Measurements from ENCODE around the gene EMILIN2.

EMILIN2 gene

GRCh38 chr18:2871111-2871720 is 24.4 kb downstream of the EMILIN2 start:
- TF ChIP-seq, protein P1, sequence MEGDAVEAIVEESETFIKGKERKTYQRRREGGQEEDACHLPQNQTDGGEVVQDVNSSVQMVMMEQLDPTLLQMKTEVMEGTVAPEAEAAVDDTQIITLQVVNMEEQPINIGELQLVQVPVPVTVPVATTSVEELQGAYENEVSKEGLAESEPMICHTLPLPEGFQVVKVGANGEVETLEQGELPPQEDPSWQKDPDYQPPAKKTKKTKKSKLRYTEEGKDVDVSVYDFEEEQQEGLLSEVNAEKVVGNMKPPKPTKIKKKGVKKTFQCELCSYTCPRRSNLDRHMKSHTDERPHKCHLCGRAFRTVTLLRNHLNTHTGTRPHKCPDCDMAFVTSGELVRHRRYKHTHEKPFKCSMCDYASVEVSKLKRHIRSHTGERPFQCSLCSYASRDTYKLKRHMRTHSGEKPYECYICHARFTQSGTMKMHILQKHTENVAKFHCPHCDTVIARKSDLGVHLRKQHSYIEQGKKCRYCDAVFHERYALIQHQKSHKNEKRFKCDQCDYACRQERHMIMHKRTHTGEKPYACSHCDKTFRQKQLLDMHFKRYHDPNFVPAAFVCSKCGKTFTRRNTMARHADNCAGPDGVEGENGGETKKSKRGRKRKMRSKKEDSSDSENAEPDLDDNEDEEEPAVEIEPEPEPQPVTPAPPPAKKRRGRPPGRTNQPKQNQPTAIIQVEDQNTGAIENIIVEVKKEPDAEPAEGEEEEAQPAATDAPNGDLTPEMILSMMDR (IDR thresholded peaks at IDR 0.05) = no peak
- TF ChIP-seq ZFX (IDR thresholded peaks at IDR 0.05; ENCODE audit: borderline replicate concordance) = no peak
- H3K27ac ChIP-seq = no peak overlapping the region

- TF ChIP-seq, protein P1 (IDR thresholded peaks at IDR 0.05) = no peak
- no peak for TF ChIP-seq ZFX (IDR thresholded peaks at IDR 0.05; ENCODE audit: borderline replicate concordance)
These were observed 25.3 kb downstream of the EMILIN2 start for GRCh38 chr18:2872095-2872494.

GRCh38 chr18:2874765-2875164 is 28.0 kb downstream of the EMILIN2 start:
- H3K27ac ChIP-seq = no peak overlapping the region
- TF ChIP-seq, protein P1 (IDR thresholded peaks at IDR 0.05) = no peak
- no peak for TF ChIP-seq ZFX (IDR thresholded peaks at IDR 0.05; ENCODE audit: borderline replicate concordance)

More at GRCh38 chr18:2872095-2872494, 25.3 kb downstream of the EMILIN2 start:
- no peak overlapping the region for H3K27ac ChIP-seq

DNA sequence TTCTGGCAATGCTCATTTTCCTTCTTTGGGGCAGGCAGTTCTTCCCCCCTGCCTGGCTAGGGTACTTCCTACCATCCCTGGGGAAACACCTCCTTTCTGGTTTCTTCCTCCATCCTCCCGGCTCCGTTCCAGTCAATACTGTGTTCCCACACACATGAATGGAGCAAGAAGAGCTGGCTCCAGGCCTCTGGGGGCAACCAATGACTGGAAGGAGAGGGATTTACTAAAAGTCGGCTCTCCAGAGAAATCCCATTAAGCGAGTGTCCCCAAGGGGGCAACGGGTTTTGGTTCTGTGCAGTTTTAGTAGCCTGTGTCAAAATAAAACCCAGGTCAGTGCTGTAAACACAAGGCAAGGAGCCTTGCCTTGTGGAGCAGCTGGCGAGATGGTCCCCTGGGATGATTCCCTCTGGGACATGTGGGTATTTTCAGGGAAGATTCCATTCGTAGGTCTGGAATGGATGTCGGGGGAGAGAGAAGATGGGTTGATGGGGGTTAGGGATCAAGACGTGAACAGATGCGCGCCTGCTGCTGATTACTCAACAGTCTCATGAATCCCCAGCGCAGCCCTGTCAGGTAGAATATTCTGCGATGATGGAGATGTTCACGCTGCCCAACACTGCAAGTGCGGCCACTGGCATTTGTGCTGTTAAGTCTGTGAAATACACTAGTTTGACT is 32.0 kb downstream of the EMILIN2 start:
- TF ChIP-seq, protein P1 (IDR thresholded peaks at IDR 0.05) = no peak
- TF ChIP-seq ZFX (IDR thresholded peaks at IDR 0.05; ENCODE audit: borderline replicate concordance) = no peak
- H3K27ac ChIP-seq = no peak overlapping the region

GRCh38 chr18:2879889-2880288 is 33.1 kb downstream of the EMILIN2 start:
- TF ChIP-seq, protein P1 (IDR thresholded peaks at IDR 0.05) = no peak
- no peak for TF ChIP-seq ZFX (IDR thresholded peaks at IDR 0.05; ENCODE audit: borderline replicate concordance)
- no peak overlapping the region for H3K27ac ChIP-seq

DNA sequence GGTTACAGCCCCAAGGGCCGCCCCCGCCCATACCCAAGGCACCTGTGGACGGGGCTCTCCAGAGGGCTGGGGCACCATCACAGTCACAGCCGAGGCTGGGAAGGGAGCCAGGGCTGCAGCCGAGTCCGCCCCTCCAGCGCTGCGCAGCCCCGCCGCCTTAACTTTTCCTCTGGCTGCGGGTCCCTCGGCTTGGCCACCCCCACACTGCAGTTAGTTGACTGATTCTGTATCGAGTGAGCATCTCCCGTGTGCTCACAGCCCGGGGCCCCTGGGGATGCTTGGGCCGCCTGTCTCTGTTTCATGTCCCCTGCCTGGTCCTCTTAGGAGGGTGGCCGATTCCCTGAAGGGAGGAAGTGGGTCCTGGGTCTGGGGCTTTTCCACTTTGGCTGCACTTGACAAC is 33.7 kb downstream of the EMILIN2 start:
- H3K27ac ChIP-seq = no peak overlapping the region
- no peak for TF ChIP-seq ZFX (IDR thresholded peaks at IDR 0.05; ENCODE audit: borderline replicate concordance)
- TF ChIP-seq, protein P1 (IDR thresholded peaks at IDR 0.05) = no peak

Measured in 22Rv1 (cell line).